ENCODE data around the gene RPS16.

DNA sequence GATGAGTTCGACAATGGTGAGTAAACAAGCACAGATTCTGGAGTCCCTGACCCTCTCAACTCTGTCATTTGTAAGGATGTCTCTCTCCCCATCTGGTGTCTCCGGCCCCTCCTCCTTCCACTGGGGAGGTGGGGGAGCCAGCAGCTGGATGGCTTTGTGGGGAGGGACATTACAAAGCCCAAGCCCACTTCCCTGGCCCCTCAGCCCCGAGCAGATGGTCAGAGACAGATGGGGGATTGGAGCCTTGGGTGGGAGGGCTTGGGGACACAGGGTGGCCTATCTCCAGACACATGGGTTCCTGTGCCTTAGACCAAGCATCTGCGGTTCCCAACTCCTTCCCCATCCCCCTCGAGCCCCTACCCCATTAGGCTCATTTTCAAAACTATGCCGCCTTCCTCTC, 47.4 kb upstream of the RPS16 start:
- TF ChIP-seq, protein P1, sequence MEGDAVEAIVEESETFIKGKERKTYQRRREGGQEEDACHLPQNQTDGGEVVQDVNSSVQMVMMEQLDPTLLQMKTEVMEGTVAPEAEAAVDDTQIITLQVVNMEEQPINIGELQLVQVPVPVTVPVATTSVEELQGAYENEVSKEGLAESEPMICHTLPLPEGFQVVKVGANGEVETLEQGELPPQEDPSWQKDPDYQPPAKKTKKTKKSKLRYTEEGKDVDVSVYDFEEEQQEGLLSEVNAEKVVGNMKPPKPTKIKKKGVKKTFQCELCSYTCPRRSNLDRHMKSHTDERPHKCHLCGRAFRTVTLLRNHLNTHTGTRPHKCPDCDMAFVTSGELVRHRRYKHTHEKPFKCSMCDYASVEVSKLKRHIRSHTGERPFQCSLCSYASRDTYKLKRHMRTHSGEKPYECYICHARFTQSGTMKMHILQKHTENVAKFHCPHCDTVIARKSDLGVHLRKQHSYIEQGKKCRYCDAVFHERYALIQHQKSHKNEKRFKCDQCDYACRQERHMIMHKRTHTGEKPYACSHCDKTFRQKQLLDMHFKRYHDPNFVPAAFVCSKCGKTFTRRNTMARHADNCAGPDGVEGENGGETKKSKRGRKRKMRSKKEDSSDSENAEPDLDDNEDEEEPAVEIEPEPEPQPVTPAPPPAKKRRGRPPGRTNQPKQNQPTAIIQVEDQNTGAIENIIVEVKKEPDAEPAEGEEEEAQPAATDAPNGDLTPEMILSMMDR (IDR thresholded peaks at IDR 0.05), result no peak
- TF ChIP-seq POLR2A (IDR thresholded peaks at IDR 0.05), result no peak
